Tibial nerve (tissue), 4 donors: ENCODE results near the gene FBXL16.

ENCODE experiments used
- EP300 ChIP-seq, 2 donors: sonication (generic); formaldehyde crosslinking; IDR thresholded peaks; one replicate each; pipeline ENCODE4 v1.6.1; 2017; ENCODE audit warnings: antibody characterized with exemption in 2 of 2, mild to moderate bottlenecking in 1 of 2
- POLR2A ChIP-seq, 2 donors: fragments of 450-650 bp; IDR thresholded peaks; one replicate each; pipeline ENCODE4 v1.6.1; 2017; ENCODE audit warnings: antibody characterized with exemption in 2 of 2, mild to moderate bottlenecking in 2 of 2, moderate library complexity in 2 of 2
- TF ChIP-seq, protein P1 (sequence below), 5 experiments: fragments of 200-600 bp in 3 of 5; fragments of 450-650 bp in 2 of 5; sonication (generic) in 3 of 5; IDR thresholded peaks; one replicate each; pipeline ENCODE4 v1.5.1; 2016 to 2019; ENCODE audit warnings: antibody characterized with exemption in 5 of 5, mild to moderate bottlenecking in 3 of 5, moderate library complexity in 2 of 5

DNA sequence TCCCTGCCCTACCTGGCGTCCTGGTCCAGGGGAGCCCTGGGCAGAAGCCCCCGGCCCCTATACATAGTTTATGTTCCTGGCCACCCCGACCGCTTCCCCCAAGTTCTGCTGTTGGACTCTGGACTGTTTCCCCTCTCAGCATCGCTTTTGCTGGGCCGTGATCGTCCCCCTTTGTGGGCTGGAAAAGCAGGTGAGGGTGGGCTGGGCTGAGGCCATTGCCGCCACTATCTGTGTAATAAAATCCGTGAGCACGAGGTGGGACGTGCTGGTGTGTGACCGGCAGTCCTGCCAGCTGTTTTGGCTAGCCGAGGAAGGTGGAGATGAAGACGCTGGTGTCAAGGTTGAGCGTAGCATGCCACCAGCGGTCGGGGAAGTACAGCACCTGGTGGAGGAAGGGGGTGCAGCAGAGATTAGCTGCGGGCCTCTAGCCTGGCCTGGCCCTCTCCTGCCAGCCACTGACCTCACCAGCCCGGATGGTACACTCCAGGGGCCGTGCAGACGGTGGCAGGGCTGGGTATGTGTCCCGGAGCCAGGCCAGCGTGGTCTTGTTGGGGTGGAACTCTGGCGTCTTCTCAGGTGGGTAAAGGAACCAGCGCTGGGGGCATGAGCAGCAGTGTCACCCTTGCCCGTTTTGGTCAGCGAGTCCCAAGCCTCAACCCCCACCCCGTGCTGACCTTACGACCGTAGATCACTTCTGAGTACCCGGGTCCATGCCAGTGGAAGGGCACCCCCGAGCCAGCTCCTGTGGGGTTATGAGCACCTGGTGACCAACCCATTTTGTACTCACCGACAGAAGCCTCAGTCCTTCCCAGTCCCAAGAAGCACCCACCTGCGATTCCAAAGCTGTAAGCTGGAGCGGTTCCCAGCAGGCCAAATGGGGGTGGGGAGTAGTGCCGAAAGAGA lies 22.9 kb downstream of the FBXL16 start:
- TF ChIP-seq, protein P1, sequence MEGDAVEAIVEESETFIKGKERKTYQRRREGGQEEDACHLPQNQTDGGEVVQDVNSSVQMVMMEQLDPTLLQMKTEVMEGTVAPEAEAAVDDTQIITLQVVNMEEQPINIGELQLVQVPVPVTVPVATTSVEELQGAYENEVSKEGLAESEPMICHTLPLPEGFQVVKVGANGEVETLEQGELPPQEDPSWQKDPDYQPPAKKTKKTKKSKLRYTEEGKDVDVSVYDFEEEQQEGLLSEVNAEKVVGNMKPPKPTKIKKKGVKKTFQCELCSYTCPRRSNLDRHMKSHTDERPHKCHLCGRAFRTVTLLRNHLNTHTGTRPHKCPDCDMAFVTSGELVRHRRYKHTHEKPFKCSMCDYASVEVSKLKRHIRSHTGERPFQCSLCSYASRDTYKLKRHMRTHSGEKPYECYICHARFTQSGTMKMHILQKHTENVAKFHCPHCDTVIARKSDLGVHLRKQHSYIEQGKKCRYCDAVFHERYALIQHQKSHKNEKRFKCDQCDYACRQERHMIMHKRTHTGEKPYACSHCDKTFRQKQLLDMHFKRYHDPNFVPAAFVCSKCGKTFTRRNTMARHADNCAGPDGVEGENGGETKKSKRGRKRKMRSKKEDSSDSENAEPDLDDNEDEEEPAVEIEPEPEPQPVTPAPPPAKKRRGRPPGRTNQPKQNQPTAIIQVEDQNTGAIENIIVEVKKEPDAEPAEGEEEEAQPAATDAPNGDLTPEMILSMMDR (IDR thresholded peaks at IDR 0.05): no peak
- TF ChIP-seq POLR2A (IDR thresholded peaks at IDR 0.05) (no peak), EP300 (IDR thresholded peaks at IDR 0.05) (no peak)
